HepG2 (cell line): Measurements from ENCODE around the gene VARS2. TPM values are rescaled to one million over a fixed set of nuclear protein-coding genes. Genes with fewer than 3 reads are reported as not detected.

ENCODE experiments used
- ARHGAP35 ChIP-seq: sonication (generic); formaldehyde crosslinking; IDR thresholded peaks from 2 replicates; pipeline ENCODE4 v1.9.0; 2022; ENCODE audit warnings: mild to moderate bottlenecking, inconsistent platforms, moderate library complexity, missing genetic modification reagents, borderline replicate concordance
- ARID5B ChIP-seq: IDR thresholded peaks from 2 replicates; pipeline ENCODE4 v1.4.0; 2020; ENCODE audit warnings: mild to moderate bottlenecking, missing genetic modification reagents
- CCDC6 ChIP-seq: sonication (generic); formaldehyde crosslinking; IDR thresholded peaks from 2 replicates; pipeline ENCODE4 v1.8.1; 2022; ENCODE audit warnings: mild to moderate bottlenecking, missing genetic modification reagents, moderate library complexity
- DNMT1 ChIP-seq: sonication (generic); formaldehyde crosslinking; IDR thresholded peaks from 2 replicates; pipeline ENCODE4 v1.5.1; 2020; ENCODE audit warnings: mild to moderate bottlenecking, missing genetic modification reagents
- FOXJ3 ChIP-seq: sonication (generic); formaldehyde crosslinking; IDR thresholded peaks from 2 replicates; pipeline ENCODE4 v1.4.0; 2020; ENCODE audit warnings: missing genetic modification reagents, mild to moderate bottlenecking, borderline replicate concordance
- FOXK1 ChIP-seq: sonication (generic); formaldehyde crosslinking; IDR thresholded peaks from 2 replicates; pipeline ENCODE4 v1.4.0; 2020; ENCODE audit warnings: low read depth, missing genetic modification reagents, borderline replicate concordance
- KAT7 ChIP-seq: IDR thresholded peaks from 2 replicates; pipeline ENCODE4 v1.6.1; 2018; ENCODE audit warnings: borderline replicate concordance, missing compliant biosample characterization
- KAT8 ChIP-seq: IDR thresholded peaks from 2 replicates; pipeline ENCODE4 v1.6.1; 2016; ENCODE audit warnings: missing genetic modification reagents, missing compliant biosample characterization
- RBAK ChIP-seq: sonication (generic); formaldehyde crosslinking; IDR thresholded peaks from 2 replicates; pipeline ENCODE4 v1.5.1; 2020; ENCODE audit warnings: mild to moderate bottlenecking, missing genetic modification reagents
- RERE ChIP-seq: IDR thresholded peaks from 2 replicates; pipeline ENCODE4 v1.6.1; 2016; ENCODE audit warnings: low read depth, missing genetic modification reagents, missing compliant biosample characterization
- TIGD3 ChIP-seq: sonication (generic); formaldehyde crosslinking; IDR thresholded peaks from 2 replicates; pipeline ENCODE4 v1.5.1; 2020; ENCODE audit warnings: mild to moderate bottlenecking, missing genetic modification reagents, borderline replicate concordance
- ZFP1 ChIP-seq: IDR thresholded peaks from 2 replicates; pipeline ENCODE4 v1.6.1; 2016
- ZKSCAN1 ChIP-seq: fragments of 150-350 bp; IDR thresholded peaks from 2 replicates; pipeline ENCODE4 v1.6.1; 2014; ENCODE audit warnings: low read length
- ZNF333 ChIP-seq: sonication (generic); formaldehyde crosslinking; IDR thresholded peaks from 2 replicates; pipeline ENCODE4 v1.4.0; 2020; ENCODE audit warnings: mild to moderate bottlenecking, missing genetic modification reagents, borderline replicate concordance
- ZNF44 ChIP-seq: sonication (generic); formaldehyde crosslinking; IDR thresholded peaks from 2 replicates; pipeline ENCODE4 v1.5.1; 2020; ENCODE audit warnings: mild to moderate bottlenecking, missing genetic modification reagents
- ZNF563 ChIP-seq: sonication (generic); formaldehyde crosslinking; IDR thresholded peaks from 2 replicates; pipeline ENCODE4 v1.8.0; 2022; ENCODE audit warnings: mild to moderate bottlenecking, moderate library complexity, missing genetic modification reagents
- ZNF660 ChIP-seq: sonication (generic); formaldehyde crosslinking; IDR thresholded peaks from 2 replicates; pipeline ENCODE4 v1.5.1; 2020; ENCODE audit warnings: mild to moderate bottlenecking, low read depth, missing genetic modification reagents, borderline replicate concordance
- ZNF75D ChIP-seq: sonication (generic); formaldehyde crosslinking; IDR thresholded peaks from 2 replicates; pipeline ENCODE4 v1.8.1; 2023; ENCODE audit warnings: missing genetic modification reagents, mild to moderate bottlenecking, borderline replicate concordance
- ZNF772 ChIP-seq: sonication (generic); formaldehyde crosslinking; IDR thresholded peaks from 2 replicates; pipeline ENCODE4 v1.5.0; 2020; ENCODE audit warnings: mild to moderate bottlenecking, missing genetic modification reagents
- polyA plus RNA-seq, 8 experiments: library from polyadenylated mRNA; depleted of rRNA in 3 of 8; stranded (reverse) in 7 of 8; unstranded in 1 of 8; fragments of >200 nt; fragmentation: Illumina TruSeq in 4 of 8; extraction: Trizol in 4 of 8; gene quantifications; 2 replicates each; pipeline versions ENCODE4 v1.2.1 to v1.2.3, GENCODE V29; 2011 to 2016; ENCODE audit warnings: low read depth in 4 of 8, missing spikeins in 1 of 8, mixed read lengths in 1 of 8; ENCODE audit not compliant: insufficient read depth in 1 of 8
- total RNA-seq, 5 experiments: library from RNA; depleted of rRNA; stranded (reverse); fragments of >200 nt; fragmentation: Illumina TruSeq; extraction: Trizol; gene quantifications; 2 replicates each; pipeline ENCODE4 v1.2.3, GENCODE V29; 2016; ENCODE audit warnings: low read depth in 1 of 5

Gene VARS2
- total and polyA plus RNA-seq, 2 of the 13 experiments (the other 11 are each of a cell fraction or from before 2014, with no cell fraction given): 61.8 to 71.8 TPM

- TF ChIP-seq TIGD3 (CRISPR knock-in tag): no peak; the same call in 1 of the 2 replicates
- no peak; the same call in 1 of the 2 replicates for TF ChIP-seq ZNF660 (CRISPR knock-in tag)
- TF ChIP-seq CCDC6 (CRISPR knock-in tag): peak; percentile 82
- TF ChIP-seq RERE (CRISPR knock-in tag): peak; percentile 32; the same call in 1 of the 2 replicates
- TF ChIP-seq ZFP1 (CRISPR knock-in tag): peak; percentile 79; the same call in 1 of the 2 replicates
- TF ChIP-seq ZNF44 (CRISPR knock-in tag): peak; percentile 30; the same call in 1 of the 2 replicates
- TF ChIP-seq ZNF75D (CRISPR knock-in tag): no peak; the same call in 1 of the 2 replicates
- no peak for TF ChIP-seq RBAK (CRISPR knock-in tag)
- no peak for TF ChIP-seq DNMT1
- TF ChIP-seq ARHGAP35 (CRISPR knock-in tag): peak; percentile 93; the same call in 1 of the 2 replicates
- peak; percentile 90 for TF ChIP-seq ZNF563 (CRISPR knock-in tag)
- peak; percentile 73 for TF ChIP-seq ARID5B (CRISPR knock-in tag)
- peak; percentile 99 for TF ChIP-seq ZNF333 (CRISPR knock-in tag)
- no peak for TF ChIP-seq ZKSCAN1
- no peak for TF ChIP-seq FOXJ3 (CRISPR knock-in tag)
- TF ChIP-seq ZNF772 (CRISPR knock-in tag): peak; percentile 98
- TF ChIP-seq KAT7 (CRISPR knock-in tag): peak; percentile 99
- TF ChIP-seq KAT8 (CRISPR knock-in tag): peak; percentile 95
- peak; percentile 57; the same call in 1 of the 2 replicates for TF ChIP-seq FOXK1 (CRISPR knock-in tag)
Measured at GRCh38 chr6:30914076-30914853, at the start of gene VARS2 (continued).
